ENCODE results near the gene MYPN. TPM values are rescaled to one million over a fixed set of nuclear protein-coding genes. Genes with fewer than 3 reads are reported as not detected.
"Not testable (repeated sequence)": the region's sequence is repeated elsewhere in the genome, so short reads cannot be mapped to it uniquely, and the experiment has no call there.

MYPN gene
- total RNA-seq (2014; rRNA removed; shearing (Covaris generic)): 3.6 and 3.9 TPM in 2 replicates
- polyA plus RNA-seq (2015; cell fraction: cytosol; rRNA removed): 1.3 and 1.9 TPM in 2 replicates
- 3.3 and 4.2 TPM in 2 replicates for polyA plus RNA-seq (2015; cell fraction: nucleus; rRNA removed)

- no peak for DNase-seq (ENCODE audit: low read depth)
Observed at GRCh38 chr10:68109331-68109730, at the start of gene MYPN. TSS of gene MYPN (plus strand) at chr10:68109488. CDS start at chr10:68121439, 11,951 bp downstream.

GRCh38 chr10:68067029-68067428 is 42.3 kb upstream of the MYPN start:
- DNase-seq (ENCODE audit: low read depth): no peak

- DNase-seq (ENCODE audit: low read depth): no peak
Observed at GRCh38 chr10:68067508-68067907, 41.8 kb upstream of the MYPN start.

GRCh38 chr10:68073631-68074030 is 35.7 kb upstream of the MYPN start:
- DNase-seq (ENCODE audit: low read depth): no peak

GRCh38 chr10:68074031-68074774 is 35.1 kb upstream of the MYPN start:
- DNase-seq (ENCODE audit: low read depth): no peak

- peak; percentile 84 for DNase-seq (ENCODE audit: low read depth)
Observed at GRCh38 chr10:68074775-68075549, 34.3 kb upstream of the MYPN start, which contains the start of gene HERC4. TSS of gene HERC4 (minus strand) at chr10:68075283. CDS start at chr10:68073108, 2,175 bp downstream.

GRCh38 chr10:68075550-68076004 is 33.7 kb upstream of the MYPN start:
- DNase-seq (ENCODE audit: low read depth): no peak

- not testable (repeated sequence) for DNase-seq (ENCODE audit: low read depth)
Observed at GRCh38 chr10:68076081-68076480, 33.2 kb upstream of the MYPN start.

GRCh38 chr10:68077026-68077425 is 32.3 kb upstream of the MYPN start:
- no peak for DNase-seq (ENCODE audit: low read depth)

- no peak for DNase-seq (ENCODE audit: low read depth)
Observed at GRCh38 chr10:68079434-68079833, 29.9 kb upstream of the MYPN start.

GRCh38 chr10:68080853-68081431 is 28.3 kb upstream of the MYPN start:
- DNase-seq (ENCODE audit: low read depth): no peak

- no peak for DNase-seq (ENCODE audit: low read depth)
Observed at GRCh38 chr10:68081916-68082315, 27.4 kb upstream of the MYPN start.

- DNase-seq (ENCODE audit: low read depth): peak; percentile 37
Observed at GRCh38 chr10:68082872-68083271, 26.4 kb upstream of the MYPN start.

GRCh38 chr10:68083953-68084352 is 25.3 kb upstream of the MYPN start:
- DNase-seq (ENCODE audit: low read depth): no peak

GRCh38 chr10:68084469-68084868 is 24.8 kb upstream of the MYPN start:
- no peak for DNase-seq (ENCODE audit: low read depth)

- DNase-seq (ENCODE audit: low read depth): peak; percentile 72
Observed at GRCh38 chr10:68086011-68086410, 23.3 kb upstream of the MYPN start.

- no peak for DNase-seq (ENCODE audit: low read depth)
Observed at GRCh38 chr10:68086910-68087684, 22.2 kb upstream of the MYPN start.

- no peak for DNase-seq (ENCODE audit: low read depth)
Observed at GRCh38 chr10:68087685-68088401, 21.4 kb upstream of the MYPN start.

GRCh38 chr10:68088740-68089139 is 20.5 kb upstream of the MYPN start:
- no peak for DNase-seq (ENCODE audit: low read depth)

GRCh38 chr10:68090586-68090985 is 18.7 kb upstream of the MYPN start:
- no peak for DNase-seq (ENCODE audit: low read depth)

All from HT1080 (cell line).